GM23338 (cell line): Measurements from ENCODE around the gene IGSF22. TPM values are rescaled to one million over a fixed set of nuclear protein-coding genes. Genes with fewer than 3 reads are reported as not detected.
A peak's percentile ranks its signal among the peaks of the same experiment; 100 is the strongest.

ENCODE experiments used
- ATAC-seq: fragments of 200-7000 bp; cut with Tn5 transposase; 3 replicates; pipeline ENCODE4 v1.9.1; 2020
- DNase-seq: peaks from one replicate; pipeline ENCODE4 v3.0.0-alpha.2; 2015; ENCODE audit warnings: low spot score
- H2AFZ ChIP-seq: fragments of 200-600 bp; sonication (generic); 2 replicates; pipeline ENCODE4 v1.8.0; 2016; ENCODE audit warnings: antibody characterized with exemption, mild to moderate bottlenecking, moderate library complexity
- H3F3A ChIP-seq: fragments of 200-600 bp; sonication (generic); replicated peaks from 2 replicates; pipeline ENCODE4 v1.8.0; 2017; ENCODE audit warnings: antibody characterized with exemption, mixed run types, low read depth
- H3K27ac ChIP-seq: fragments of 200-600 bp; sonication (generic); 2 replicates; pipeline ENCODE4 v1.6.1; 2016; ENCODE audit warnings: low read depth
- H3K27me3 ChIP-seq: fragments of 200-600 bp; sonication (generic); 2 replicates; pipeline ENCODE4 v1.8.0; 2016; ENCODE audit warnings: mild to moderate bottlenecking, mixed run types, moderate library complexity; ENCODE audit not compliant: insufficient read depth
- H3K36me3 ChIP-seq: fragments of 200-600 bp; sonication (generic); 2 replicates; pipeline ENCODE4 v1.8.0; 2016; ENCODE audit warnings: mild to moderate bottlenecking; ENCODE audit not compliant: insufficient read depth
- H3K4me1 ChIP-seq: fragments of 200-600 bp; sonication (generic); 2 replicates; pipeline ENCODE4 v1.8.0; 2016; ENCODE audit warnings: mild to moderate bottlenecking, moderate library complexity; ENCODE audit not compliant: insufficient read depth
- H3K4me2 ChIP-seq: fragments of 200-600 bp; sonication (generic); 2 replicates; pipeline ENCODE4 v1.7.1; 2017; ENCODE audit warnings: mixed run types
- H3K4me3 ChIP-seq: fragments of 200-600 bp; sonication (generic); 2 replicates; pipeline ENCODE4 v1.6.1; 2016; ENCODE audit warnings: mixed run types
- H3K79me2 ChIP-seq: fragments of 200-600 bp; sonication (generic); replicated peaks from 2 replicates; pipeline ENCODE4 v1.8.0; 2017; ENCODE audit warnings: mild to moderate bottlenecking; ENCODE audit not compliant: insufficient read depth
- H3K9me2 ChIP-seq: fragments of 200-600 bp; sonication (generic); 2 replicates; pipeline ENCODE4 v1.8.0; 2017; ENCODE audit not compliant: insufficient read depth
- H4K20me1 ChIP-seq: fragments of 200-600 bp; sonication (generic); replicated peaks from 2 replicates; pipeline ENCODE4 v1.8.0; 2017; ENCODE audit warnings: mild to moderate bottlenecking; ENCODE audit not compliant: insufficient read depth
- H3K27ac Mint-ChIP-seq: 2 replicates; pipeline ENCODE4 v1.8.0; 2020; ENCODE audit warnings: inconsistent platforms, mild to moderate bottlenecking, moderate library complexity, mixed read lengths
- H3K27me3 Mint-ChIP-seq: 3 replicates; pipeline ENCODE4 v1.8.0; 2022; ENCODE audit warnings: low read depth, mild to moderate bottlenecking, moderate library complexity, mixed read lengths, inconsistent platforms; ENCODE audit not compliant: insufficient read depth, poor library complexity
- H3K36me3 Mint-ChIP-seq: 3 replicates; pipeline ENCODE4 v1.8.0; 2021; ENCODE audit warnings: low read depth, mild to moderate bottlenecking, inconsistent platforms, moderate library complexity, mixed read lengths
- H3K4me1 Mint-ChIP-seq: 3 replicates; pipeline ENCODE4 v1.8.0; 2020; ENCODE audit warnings: mild to moderate bottlenecking, inconsistent platforms, mixed read lengths
- H3K4me3 Mint-ChIP-seq: 3 replicates; pipeline ENCODE4 v1.8.0; 2021; ENCODE audit warnings: moderate library complexity, mild to moderate bottlenecking, inconsistent platforms, mixed read lengths
- H3K9me3 Mint-ChIP-seq: 3 replicates; pipeline ENCODE4 v1.8.0; 2020; ENCODE audit warnings: moderate library complexity, mild to moderate bottlenecking, inconsistent platforms, mixed read lengths
- CTCF ChIP-seq, 2 experiments: fragments of 200-600 bp in 1 of 2; sonication (generic) in 1 of 2; conservative IDR thresholded peaks; 2 replicates each; pipeline versions ENCODE4 v1.5.1 to v1.6.1; 2016 to 2017; ENCODE audit warnings: antibody characterized with exemption in 2 of 2, low read depth in 2 of 2, mild to moderate bottlenecking in 2 of 2, moderate library complexity in 1 of 2
- ETS1 ChIP-seq: IDR thresholded peaks from 2 replicates; pipeline ENCODE4 v1.6.1; 2016; ENCODE audit warnings: antibody characterized with exemption
- EZH2phosphoT487 ChIP-seq: fragments of 200-600 bp; sonication (generic); IDR thresholded peaks from one replicate; pipeline ENCODE4 v1.8.1; 2018; ENCODE audit warnings: antibody characterized with exemption; ENCODE audit not compliant: unreplicated experiment
- NANOG ChIP-seq: IDR thresholded peaks from 2 replicates; pipeline ENCODE4 v1.6.1; 2016; ENCODE audit warnings: antibody characterized with exemption, borderline replicate concordance
- POLR2AphosphoS5 ChIP-seq: IDR thresholded peaks from 2 replicates; pipeline ENCODE4 v1.6.1; 2016; ENCODE audit warnings: antibody characterized with exemption, low read depth
- STAT1 ChIP-seq: IDR thresholded peaks from one replicate; pipeline ENCODE4 v1.6.1; 2016; ENCODE audit warnings: antibody characterized with exemption; ENCODE audit not compliant: unreplicated experiment
- ZNF462 ChIP-seq: fragments of 250-450 bp; sonication (Bioruptor Pico); IDR thresholded peaks from 2 replicates; pipeline ENCODE4 v1.5.0; 2020; ENCODE audit warnings: mild to moderate bottlenecking, moderate library complexity
- long read RNA-seq: library from polyadenylated mRNA; unstranded; transcript quantifications from one replicate; pipeline ENCODE4 v2.0.0, GENCODE V29; 2020; ENCODE audit not compliant: unreplicated experiment
- polyA plus RNA-seq: library from polyadenylated mRNA; unstranded; fragments of >200 nt; fragmentation: Nextera tagmentation; extraction: Ambion mirVana; gene quantifications from 2 replicates; pipeline ENCODE4 v1.2.1, GENCODE V29; 2016
- total RNA-seq: library from RNA; depleted of rRNA; stranded (reverse); fragments of >200 nt; shearing (Covaris generic); gene quantifications from 2 replicates; pipeline ENCODE4 v1.2.3, GENCODE V29; 2014; rRNA removed

Gene IGSF22
- total RNA-seq (not detected in 2 replicates), polyA plus RNA-seq (0.37 and 0.85 TPM in 2 replicates)
- long read RNA-seq, result 0 reads

GRCh38 chr11:18726040-18726439 is at the start of gene IGSF22:
Gene IGSF22 (minus strand): TSS chr11:18726188. CDS start chr11:18724236, 1,952 bp downstream.
- H3K27me3 Mint-ChIP-seq, result peaks cover 13% of the 10 kb centered on the region
- peak; percentile 1; the same call in 1 of the 3 replicates for ATAC-seq

GRCh38 chr11:18774801-18775200 is 48.8 kb upstream of the IGSF22 start:
- Histone ChIP-seq H3F3A (no peaks in the 10 kb centered on the region), H3K27ac (no peak overlapping the region), H3K79me2 (no peaks in the 10 kb centered on the region), H3K4me2 (no peak overlapping the region), H3K36me3 (no peaks in the 10 kb centered on the region), H3K4me1 (peaks cover 24% of the 10 kb centered on the region), H3K27me3 (no peaks in the 10 kb centered on the region), H4K20me1 (no peaks in the 10 kb centered on the region), H3K4me3 (no peak overlapping the region), H3K9me2 (no peaks in the 10 kb centered on the region), H2AFZ (no peak overlapping the region)
- peaks cover 16% of the 10 kb centered on the region for H3K27me3 Mint-ChIP-seq
- peaks cover 49% of the 10 kb centered on the region for H3K4me1 Mint-ChIP-seq
- DNase-seq (no peak), ATAC-seq (no peak)
- H3K27ac Mint-ChIP-seq, result no peak overlapping the region
- H3K9me3 Mint-ChIP-seq, result no peaks in the 10 kb centered on the region; the same call in 2 of the 3 replicates
- no peak overlapping the region for H3K4me3 Mint-ChIP-seq
- H3K36me3 Mint-ChIP-seq, result peaks cover 2% of the 10 kb centered on the region; the same call in 1 of the 3 replicates
- TF ChIP-seq POLR2AphosphoS5 (no peak), NANOG (no peak), STAT1 (no peak), ZNF462 (CRISPR knock-in tag) (no peak)

More at GRCh38 chr11:18726040-18726439, at the start of gene IGSF22:
- peaks cover 11% of the 10 kb centered on the region for H3K4me1 ChIP-seq
- no peak within 1 kb of the TSS for H2AFZ ChIP-seq
- H4K20me1 ChIP-seq, result no peaks in the 10 kb centered on the region; the same call in 1 of the 2 replicates
- H3K36me3 ChIP-seq, result no peaks in the 10 kb centered on the region
- H3K27ac Mint-ChIP-seq, result no peak within 1 kb of the TSS
- H3K27me3 ChIP-seq, result no peaks in the 10 kb centered on the region
- no peak within 1 kb of the TSS for H3K4me3 Mint-ChIP-seq
- peak; percentile 76 for DNase-seq
- H3K27ac ChIP-seq, result no peak within 1 kb of the TSS
- no peaks in the 10 kb centered on the region for H3F3A ChIP-seq
- peaks cover 22% of the 10 kb centered on the region for H3K4me1 Mint-ChIP-seq
- TF ChIP-seq NANOG (no peak), CTCF (conservative IDR thresholded peaks at IDR 0.05; ENCODE audit: low read depth in 2 of 2) (0 out of 4 replicates have a peak, but pooled peaks of 1 of the 2 experiments have one; percentile 9), ETS1 (no peak), EZH2phosphoT487 (no peak)
- H3K9me3 Mint-ChIP-seq, result no peaks in the 10 kb centered on the region; the same call in 2 of the 3 replicates
- no peaks in the 10 kb centered on the region; the same call in 2 of the 3 replicates for H3K36me3 Mint-ChIP-seq
- no peak within 1 kb of the TSS for H3K4me3 ChIP-seq
- no peaks in the 10 kb centered on the region for H3K79me2 ChIP-seq
- peak within 1 kb of the TSS; percentile 71 for H3K4me2 ChIP-seq
- H3K9me2 ChIP-seq, result no peaks in the 10 kb centered on the region
